Neural cell (in vitro differentiated cells): ENCODE measurements around the gene GOLGA2.

ENCODE experiments used
- EP300 ChIP-seq: fragments of 450-650 bp; conservative IDR thresholded peaks from 2 replicates; pipeline ENCODE4 v1.6.1; 2014; ENCODE audit warnings: antibody characterized with exemption, mild to moderate bottlenecking, moderate library complexity; ENCODE audit not compliant: poor library complexity, severe bottlenecking
- EZH2 ChIP-seq: fragments of 200-600, 300-800 bp; shearing (Covaris generic), sonication (generic); IDR thresholded peaks from 2 replicates; pipeline ENCODE4 v1.6.1; 2014; ENCODE audit warnings: antibody characterized with exemption, low read length, borderline replicate concordance, mild to moderate bottlenecking; ENCODE audit not compliant: insufficient read depth, poor library complexity, severe bottlenecking
- MXI1 ChIP-seq: fragments of 450-650 bp; conservative IDR thresholded peaks from 2 replicates; pipeline ENCODE4 v1.6.1; 2014; ENCODE audit warnings: antibody characterized with exemption, mild to moderate bottlenecking; ENCODE audit not compliant: poor library complexity, severe bottlenecking
- POLR2AphosphoS5 ChIP-seq: IDR thresholded peaks from 2 replicates; pipeline ENCODE4 v1.6.1; 2012
- RAD21 ChIP-seq: fragments of 450-650 bp; conservative IDR thresholded peaks from 2 replicates; pipeline ENCODE4 v1.6.1; 2014; ENCODE audit warnings: antibody characterized with exemption, mild to moderate bottlenecking, moderate library complexity
- SMC3 ChIP-seq: fragments of 450-650 bp; conservative IDR thresholded peaks from 2 replicates; pipeline ENCODE4 v1.6.1; 2014; ENCODE audit warnings: antibody characterized with exemption, mild to moderate bottlenecking, moderate library complexity; ENCODE audit not compliant: poor library complexity
- TAF1 ChIP-seq: IDR thresholded peaks from 2 replicates; pipeline ENCODE4 v1.6.1; 2012; ENCODE audit warnings: low read depth
- TF ChIP-seq, protein P1 (sequence below): IDR thresholded peaks from 2 replicates; pipeline ENCODE4 v1.6.1; 2012; ENCODE audit warnings: borderline replicate concordance
- TF ChIP-seq, protein P2 (sequence below): fragments of 450-650 bp; IDR thresholded peaks from 2 replicates; pipeline ENCODE4 v1.5.1; 2014; ENCODE audit warnings: antibody characterized with exemption, mild to moderate bottlenecking, moderate library complexity; ENCODE audit not compliant: poor library complexity, severe bottlenecking

DNA sequence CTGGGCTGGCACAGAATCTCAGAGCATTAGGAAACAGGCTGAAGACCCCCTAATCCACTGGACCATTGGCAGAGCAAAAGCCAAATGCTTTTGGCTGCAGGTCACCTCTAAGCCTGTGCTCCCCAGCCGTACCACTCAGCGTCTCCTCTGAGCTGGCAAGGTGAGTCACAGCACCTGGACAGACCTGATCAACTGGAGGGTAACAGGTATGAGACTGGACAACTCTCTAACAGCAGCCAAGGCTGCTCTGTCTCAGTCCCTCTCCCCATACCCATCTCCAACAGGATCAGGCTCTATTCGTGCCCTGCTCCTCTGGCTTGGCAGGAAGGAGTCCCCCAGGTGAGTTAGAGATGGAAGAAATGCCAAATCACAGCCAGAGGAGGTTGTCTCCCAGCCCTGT is 4.7 kb downstream of the GOLGA2 start:
- TF ChIP-seq SMC3 (no peak), POLR2AphosphoS5 (no peak), EZH2 (no peak), RAD21 (no peak), EP300 (no peak), MXI1 (no peak), TAF1 (no peak)
- TF ChIP-seq, protein P1, sequence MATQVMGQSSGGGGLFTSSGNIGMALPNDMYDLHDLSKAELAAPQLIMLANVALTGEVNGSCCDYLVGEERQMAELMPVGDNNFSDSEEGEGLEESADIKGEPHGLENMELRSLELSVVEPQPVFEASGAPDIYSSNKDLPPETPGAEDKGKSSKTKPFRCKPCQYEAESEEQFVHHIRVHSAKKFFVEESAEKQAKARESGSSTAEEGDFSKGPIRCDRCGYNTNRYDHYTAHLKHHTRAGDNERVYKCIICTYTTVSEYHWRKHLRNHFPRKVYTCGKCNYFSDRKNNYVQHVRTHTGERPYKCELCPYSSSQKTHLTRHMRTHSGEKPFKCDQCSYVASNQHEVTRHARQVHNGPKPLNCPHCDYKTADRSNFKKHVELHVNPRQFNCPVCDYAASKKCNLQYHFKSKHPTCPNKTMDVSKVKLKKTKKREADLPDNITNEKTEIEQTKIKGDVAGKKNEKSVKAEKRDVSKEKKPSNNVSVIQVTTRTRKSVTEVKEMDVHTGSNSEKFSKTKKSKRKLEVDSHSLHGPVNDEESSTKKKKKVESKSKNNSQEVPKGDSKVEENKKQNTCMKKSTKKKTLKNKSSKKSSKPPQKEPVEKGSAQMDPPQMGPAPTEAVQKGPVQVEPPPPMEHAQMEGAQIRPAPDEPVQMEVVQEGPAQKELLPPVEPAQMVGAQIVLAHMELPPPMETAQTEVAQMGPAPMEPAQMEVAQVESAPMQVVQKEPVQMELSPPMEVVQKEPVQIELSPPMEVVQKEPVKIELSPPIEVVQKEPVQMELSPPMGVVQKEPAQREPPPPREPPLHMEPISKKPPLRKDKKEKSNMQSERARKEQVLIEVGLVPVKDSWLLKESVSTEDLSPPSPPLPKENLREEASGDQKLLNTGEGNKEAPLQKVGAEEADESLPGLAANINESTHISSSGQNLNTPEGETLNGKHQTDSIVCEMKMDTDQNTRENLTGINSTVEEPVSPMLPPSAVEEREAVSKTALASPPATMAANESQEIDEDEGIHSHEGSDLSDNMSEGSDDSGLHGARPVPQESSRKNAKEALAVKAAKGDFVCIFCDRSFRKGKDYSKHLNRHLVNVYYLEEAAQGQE = no peak
- TF ChIP-seq, protein P2, sequence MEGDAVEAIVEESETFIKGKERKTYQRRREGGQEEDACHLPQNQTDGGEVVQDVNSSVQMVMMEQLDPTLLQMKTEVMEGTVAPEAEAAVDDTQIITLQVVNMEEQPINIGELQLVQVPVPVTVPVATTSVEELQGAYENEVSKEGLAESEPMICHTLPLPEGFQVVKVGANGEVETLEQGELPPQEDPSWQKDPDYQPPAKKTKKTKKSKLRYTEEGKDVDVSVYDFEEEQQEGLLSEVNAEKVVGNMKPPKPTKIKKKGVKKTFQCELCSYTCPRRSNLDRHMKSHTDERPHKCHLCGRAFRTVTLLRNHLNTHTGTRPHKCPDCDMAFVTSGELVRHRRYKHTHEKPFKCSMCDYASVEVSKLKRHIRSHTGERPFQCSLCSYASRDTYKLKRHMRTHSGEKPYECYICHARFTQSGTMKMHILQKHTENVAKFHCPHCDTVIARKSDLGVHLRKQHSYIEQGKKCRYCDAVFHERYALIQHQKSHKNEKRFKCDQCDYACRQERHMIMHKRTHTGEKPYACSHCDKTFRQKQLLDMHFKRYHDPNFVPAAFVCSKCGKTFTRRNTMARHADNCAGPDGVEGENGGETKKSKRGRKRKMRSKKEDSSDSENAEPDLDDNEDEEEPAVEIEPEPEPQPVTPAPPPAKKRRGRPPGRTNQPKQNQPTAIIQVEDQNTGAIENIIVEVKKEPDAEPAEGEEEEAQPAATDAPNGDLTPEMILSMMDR = no peak
